ENCODE results near the gene ATF4.

- TF ChIP-seq CTCF (IDR thresholded peaks at IDR 0.05) = no peak
- TF ChIP-seq POLR2A (IDR thresholded peaks at IDR 0.05) = no peak
These were observed 43.4 kb downstream of the ATF4 start for GRCh38 chr22:39563571-39564428.

All from testis (tissue), 2 donors.